Measurements from ENCODE around the gene FBXO33.
A peak's percentile ranks its signal among the peaks of the same experiment; 100 is the strongest.

Gene FBXO33

GRCh38 chr14:39417014-39417413, 15.2 kb downstream of the FBXO33 start:
- peak; percentile 54 for TF ChIP-seq CTCF (IDR thresholded peaks at IDR 0.05; ENCODE audit: low read depth, low read length, missing control alignments)
- no peak for DNase-seq
- in situ Hi-C loops (cut with HindIII; ENCODE audit: low pct_ligation_motif_present, low sequenced_read_pairs) = no loop called here
- Histone ChIP-seq H3K27me3 (replicated peaks) (no peaks in the 10 kb centered on the region), H3K36me3 (replicated peaks) (no peaks in the 10 kb centered on the region), H3K27ac (no peak overlapping the region), H3K4me3 (ENCODE audit: low read depth, low read length) (no peak overlapping the region)

- no peak for DNase-seq
- in situ Hi-C loops (cut with HindIII; ENCODE audit: low pct_ligation_motif_present, low sequenced_read_pairs) = no loop called here
- no peak overlapping the region for H3K4me3 ChIP-seq (ENCODE audit: low read depth, low read length)
- H3K27me3 ChIP-seq (replicated peaks) = no peaks in the 10 kb centered on the region
- no peak overlapping the region for H3K27ac ChIP-seq
- no peak for TF ChIP-seq CTCF (IDR thresholded peaks at IDR 0.05; ENCODE audit: low read depth, low read length, missing control alignments)
- no peaks in the 10 kb centered on the region for H3K36me3 ChIP-seq (replicated peaks)
Observed at GRCh38 chr14:39416072-39416471, 16.2 kb downstream of the FBXO33 start.

- no peak overlapping the region for H3K4me3 ChIP-seq (ENCODE audit: low read depth, low read length)
- no peak for DNase-seq
- H3K27me3 ChIP-seq (replicated peaks) = no peaks in the 10 kb centered on the region
- no peak for TF ChIP-seq CTCF (IDR thresholded peaks at IDR 0.05; ENCODE audit: low read depth, low read length, missing control alignments)
- H3K36me3 ChIP-seq (replicated peaks) = no peaks in the 10 kb centered on the region
- in situ Hi-C loops (cut with HindIII; ENCODE audit: low pct_ligation_motif_present, low sequenced_read_pairs) = no loop called here
- no peak overlapping the region for H3K27ac ChIP-seq
Observed at GRCh38 chr14:39406560-39406959, 25.7 kb downstream of the FBXO33 start.

GRCh38 chr14:39398382-39398781, 33.9 kb downstream of the FBXO33 start:
- TF ChIP-seq CTCF (IDR thresholded peaks at IDR 0.05; ENCODE audit: low read depth, low read length, missing control alignments) = no peak
- Histone ChIP-seq H3K27me3 (replicated peaks) (no peaks in the 10 kb centered on the region), H3K36me3 (replicated peaks) (peaks cover 5% of the 10 kb centered on the region), H3K4me3 (ENCODE audit: low read depth, low read length) (no peak overlapping the region), H3K27ac (no peak overlapping the region)
- in situ Hi-C loops (cut with HindIII; ENCODE audit: low pct_ligation_motif_present, low sequenced_read_pairs) = no loop called here
- DNase-seq = no peak

GRCh38 chr14:39396448-39396847, 35.8 kb downstream of the FBXO33 start:
- DNase-seq = no peak
- Histone ChIP-seq H3K27me3 (replicated peaks) (no peaks in the 10 kb centered on the region), H3K4me3 (ENCODE audit: low read depth, low read length) (no peak overlapping the region), H3K27ac (no peak overlapping the region), H3K36me3 (replicated peaks) (peaks cover 5% of the 10 kb centered on the region)
- no peak for TF ChIP-seq CTCF (IDR thresholded peaks at IDR 0.05; ENCODE audit: low read depth, low read length, missing control alignments)
- in situ Hi-C loops (cut with HindIII; ENCODE audit: low pct_ligation_motif_present, low sequenced_read_pairs) = no loop called here

- H3K36me3 ChIP-seq (replicated peaks) = peaks cover 5% of the 10 kb centered on the region
- H3K4me3 ChIP-seq (ENCODE audit: low read depth, low read length) = no peak overlapping the region
- H3K27me3 ChIP-seq (replicated peaks) = no peaks in the 10 kb centered on the region
- TF ChIP-seq CTCF (IDR thresholded peaks at IDR 0.05; ENCODE audit: low read depth, low read length, missing control alignments) = no peak
- in situ Hi-C loops (cut with HindIII; ENCODE audit: low pct_ligation_motif_present, low sequenced_read_pairs) = no loop called here
- peak; percentile 2 for DNase-seq
- no peak overlapping the region for H3K27ac ChIP-seq
Observed at GRCh38 chr14:39395555-39396254, 36.5 kb downstream of the FBXO33 start.
